Uterus (tissue), 2 donors: Measurements from ENCODE around the gene PCDHGC5.

Source experiments
- POLR2A ChIP-seq, 2 donors: fragments of 450-650 bp; IDR thresholded peaks; one replicate each; pipeline ENCODE4 v1.6.1; 2016; ENCODE audit warnings: antibody characterized with exemption in 2 of 2, mild to moderate bottlenecking in 1 of 2, moderate library complexity in 1 of 2
- TF ChIP-seq, protein P1 (sequence below), 4 experiments: fragments of 200-600 bp in 2 of 4; fragments of 450-650 bp in 2 of 4; sonication (generic) in 2 of 4; IDR thresholded peaks; one replicate each; pipeline ENCODE4 v1.5.1; 2016 to 2019; ENCODE audit warnings: antibody characterized with exemption in 4 of 4, mild to moderate bottlenecking in 2 of 4, moderate library complexity in 1 of 4

GRCh38 chr5:141508798-141509611 is 20.1 kb downstream of the PCDHGC5 start:
- TF ChIP-seq, protein P1, sequence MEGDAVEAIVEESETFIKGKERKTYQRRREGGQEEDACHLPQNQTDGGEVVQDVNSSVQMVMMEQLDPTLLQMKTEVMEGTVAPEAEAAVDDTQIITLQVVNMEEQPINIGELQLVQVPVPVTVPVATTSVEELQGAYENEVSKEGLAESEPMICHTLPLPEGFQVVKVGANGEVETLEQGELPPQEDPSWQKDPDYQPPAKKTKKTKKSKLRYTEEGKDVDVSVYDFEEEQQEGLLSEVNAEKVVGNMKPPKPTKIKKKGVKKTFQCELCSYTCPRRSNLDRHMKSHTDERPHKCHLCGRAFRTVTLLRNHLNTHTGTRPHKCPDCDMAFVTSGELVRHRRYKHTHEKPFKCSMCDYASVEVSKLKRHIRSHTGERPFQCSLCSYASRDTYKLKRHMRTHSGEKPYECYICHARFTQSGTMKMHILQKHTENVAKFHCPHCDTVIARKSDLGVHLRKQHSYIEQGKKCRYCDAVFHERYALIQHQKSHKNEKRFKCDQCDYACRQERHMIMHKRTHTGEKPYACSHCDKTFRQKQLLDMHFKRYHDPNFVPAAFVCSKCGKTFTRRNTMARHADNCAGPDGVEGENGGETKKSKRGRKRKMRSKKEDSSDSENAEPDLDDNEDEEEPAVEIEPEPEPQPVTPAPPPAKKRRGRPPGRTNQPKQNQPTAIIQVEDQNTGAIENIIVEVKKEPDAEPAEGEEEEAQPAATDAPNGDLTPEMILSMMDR (IDR thresholded peaks at IDR 0.05) = no peak
- peak; percentile 41 to 50 for TF ChIP-seq POLR2A (IDR thresholded peaks at IDR 0.05)
